PFSK-1 (cell line): Measurements from ENCODE around the gene MTUS2.

Experiments
- POLR2AphosphoS5 ChIP-seq: IDR thresholded peaks from 2 replicates; pipeline ENCODE4 v1.6.1; 2012; ENCODE audit warnings: low read depth, mild to moderate bottlenecking, control low read depth, low read length, moderate library complexity
- SIN3A ChIP-seq: IDR thresholded peaks from 2 replicates; pipeline ENCODE4 v1.6.1; 2012; ENCODE audit warnings: mild to moderate bottlenecking, low read length, moderate library complexity, borderline replicate concordance; ENCODE audit not compliant: insufficient read depth
- TAF1 ChIP-seq: IDR thresholded peaks from 2 replicates; pipeline ENCODE4 v1.6.1; 2012; ENCODE audit warnings: low read length, control low read depth, borderline replicate concordance; ENCODE audit not compliant: insufficient read depth
- TF ChIP-seq, protein P1 (sequence below), 2 experiments: IDR thresholded peaks; 2 replicates each; pipeline versions ENCODE4 v1.6.1 to v1.8.0; 2011 to 2012; ENCODE audit warnings: low read depth in 2 of 2, low read length in 2 of 2, control low read depth in 1 of 2, inconsistent platforms in 1 of 2, mild to moderate bottlenecking in 1 of 2, moderate library complexity in 1 of 2; ENCODE audit not compliant: insufficient read depth in 1 of 2

DNA sequence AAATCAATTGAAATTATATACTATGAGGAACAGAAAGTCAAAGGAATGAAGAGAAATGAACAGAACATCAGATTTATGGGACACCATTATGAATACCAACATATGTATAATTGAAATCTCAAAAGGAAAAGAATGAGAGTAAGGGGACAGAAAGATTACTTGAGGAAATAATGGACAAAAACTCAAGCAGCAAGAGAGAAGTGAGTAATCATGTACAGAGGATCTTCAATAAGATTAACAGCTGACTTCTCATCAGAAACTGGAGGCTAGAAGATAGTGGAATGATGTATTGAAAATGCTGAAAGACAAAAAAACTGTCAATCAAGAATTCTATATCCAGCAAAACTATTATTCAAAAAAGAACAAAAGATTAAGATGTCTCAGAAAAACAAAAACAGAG is 10.4 kb downstream of the MTUS2 start:
- TF ChIP-seq, protein P1, sequence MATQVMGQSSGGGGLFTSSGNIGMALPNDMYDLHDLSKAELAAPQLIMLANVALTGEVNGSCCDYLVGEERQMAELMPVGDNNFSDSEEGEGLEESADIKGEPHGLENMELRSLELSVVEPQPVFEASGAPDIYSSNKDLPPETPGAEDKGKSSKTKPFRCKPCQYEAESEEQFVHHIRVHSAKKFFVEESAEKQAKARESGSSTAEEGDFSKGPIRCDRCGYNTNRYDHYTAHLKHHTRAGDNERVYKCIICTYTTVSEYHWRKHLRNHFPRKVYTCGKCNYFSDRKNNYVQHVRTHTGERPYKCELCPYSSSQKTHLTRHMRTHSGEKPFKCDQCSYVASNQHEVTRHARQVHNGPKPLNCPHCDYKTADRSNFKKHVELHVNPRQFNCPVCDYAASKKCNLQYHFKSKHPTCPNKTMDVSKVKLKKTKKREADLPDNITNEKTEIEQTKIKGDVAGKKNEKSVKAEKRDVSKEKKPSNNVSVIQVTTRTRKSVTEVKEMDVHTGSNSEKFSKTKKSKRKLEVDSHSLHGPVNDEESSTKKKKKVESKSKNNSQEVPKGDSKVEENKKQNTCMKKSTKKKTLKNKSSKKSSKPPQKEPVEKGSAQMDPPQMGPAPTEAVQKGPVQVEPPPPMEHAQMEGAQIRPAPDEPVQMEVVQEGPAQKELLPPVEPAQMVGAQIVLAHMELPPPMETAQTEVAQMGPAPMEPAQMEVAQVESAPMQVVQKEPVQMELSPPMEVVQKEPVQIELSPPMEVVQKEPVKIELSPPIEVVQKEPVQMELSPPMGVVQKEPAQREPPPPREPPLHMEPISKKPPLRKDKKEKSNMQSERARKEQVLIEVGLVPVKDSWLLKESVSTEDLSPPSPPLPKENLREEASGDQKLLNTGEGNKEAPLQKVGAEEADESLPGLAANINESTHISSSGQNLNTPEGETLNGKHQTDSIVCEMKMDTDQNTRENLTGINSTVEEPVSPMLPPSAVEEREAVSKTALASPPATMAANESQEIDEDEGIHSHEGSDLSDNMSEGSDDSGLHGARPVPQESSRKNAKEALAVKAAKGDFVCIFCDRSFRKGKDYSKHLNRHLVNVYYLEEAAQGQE (IDR thresholded peaks at IDR 0.05; ENCODE audit: insufficient read depth in 1 of 2, low read depth in 2 of 2, low read length in 2 of 2) = no peak
- no peak for TF ChIP-seq POLR2AphosphoS5
- no peak for TF ChIP-seq TAF1
- no peak for TF ChIP-seq SIN3A
